GM11168 (cell line): ENCODE results near the gene PWP1.
"Not testable (repeated sequence)": the region's sequence is repeated elsewhere in the genome, so short reads cannot be mapped to it uniquely, and the experiment has no call there.

Source experiments
- in situ Hi-C: fragments of 300-500 bp; cut with MboI; formaldehyde crosslinking; loops from one replicate; pipeline ENCODE4 v1.12.0; 2022; ENCODE audit warnings: low sequenced_read_pairs; ENCODE audit not compliant: unreplicated experiment

Gene PWP1

DNA sequence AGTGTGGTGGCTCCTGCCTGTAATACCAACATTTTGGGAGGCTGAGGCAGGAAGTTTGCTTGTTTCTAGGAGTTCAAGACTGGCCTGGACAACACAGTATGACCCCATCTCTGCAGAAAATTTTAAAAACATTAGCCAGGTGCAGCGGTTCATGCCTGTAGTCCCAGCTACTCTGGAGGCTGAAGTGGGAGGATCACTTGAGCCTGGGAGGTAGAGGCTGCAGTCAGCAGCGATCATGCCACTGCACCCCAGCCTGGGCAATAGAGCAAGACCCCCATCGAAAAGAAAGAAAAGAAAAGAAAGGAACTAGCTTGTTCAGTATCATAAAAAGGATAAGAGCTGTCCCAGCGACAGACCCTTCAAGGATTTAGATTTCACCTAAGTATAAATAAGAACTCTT is 18.1 kb upstream of the PWP1 start:
- in situ Hi-C loops, result no loop called here

DNA sequence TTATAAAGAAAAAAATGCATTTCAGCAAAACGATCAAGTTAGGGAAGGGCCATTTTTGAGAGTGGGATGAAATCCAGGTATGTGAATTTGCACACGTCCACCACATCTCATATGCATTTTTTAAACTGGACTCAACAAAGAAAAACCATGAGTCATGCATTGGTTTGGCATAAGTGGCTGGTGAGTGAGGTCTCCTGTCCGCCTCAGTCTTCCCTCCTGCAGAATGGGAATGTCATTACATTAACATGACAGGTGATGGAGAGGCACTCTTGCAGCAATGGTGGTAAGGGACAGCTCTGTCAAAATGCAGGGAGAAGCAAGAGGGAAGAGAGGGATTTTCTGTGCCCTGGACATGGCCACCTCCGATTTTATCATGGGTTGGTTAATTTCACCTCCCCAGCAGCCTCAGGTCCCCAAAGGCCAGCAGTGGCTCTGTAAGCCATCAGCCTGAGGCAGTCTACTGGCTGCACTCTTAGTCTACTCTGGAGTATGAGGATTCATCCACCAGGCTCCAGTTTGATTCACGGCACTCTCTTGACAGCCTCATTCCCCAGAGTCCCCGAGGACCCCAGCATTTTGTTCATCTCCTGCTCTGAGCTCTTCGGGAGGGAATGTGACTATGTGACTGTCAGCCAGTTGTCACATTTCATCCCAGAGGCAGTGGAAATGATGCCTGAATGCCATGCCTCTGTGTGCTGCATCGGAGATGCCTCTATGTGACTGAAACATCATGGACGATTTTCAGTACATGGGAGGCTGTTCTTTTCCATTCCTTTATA is 17.1 kb upstream of the PWP1 start:
- in situ Hi-C loops, result no loop called here

GRCh38 chr12:107669946-107670345 is 15.7 kb upstream of the PWP1 start:
- in situ Hi-C loops, result no loop called here

DNA sequence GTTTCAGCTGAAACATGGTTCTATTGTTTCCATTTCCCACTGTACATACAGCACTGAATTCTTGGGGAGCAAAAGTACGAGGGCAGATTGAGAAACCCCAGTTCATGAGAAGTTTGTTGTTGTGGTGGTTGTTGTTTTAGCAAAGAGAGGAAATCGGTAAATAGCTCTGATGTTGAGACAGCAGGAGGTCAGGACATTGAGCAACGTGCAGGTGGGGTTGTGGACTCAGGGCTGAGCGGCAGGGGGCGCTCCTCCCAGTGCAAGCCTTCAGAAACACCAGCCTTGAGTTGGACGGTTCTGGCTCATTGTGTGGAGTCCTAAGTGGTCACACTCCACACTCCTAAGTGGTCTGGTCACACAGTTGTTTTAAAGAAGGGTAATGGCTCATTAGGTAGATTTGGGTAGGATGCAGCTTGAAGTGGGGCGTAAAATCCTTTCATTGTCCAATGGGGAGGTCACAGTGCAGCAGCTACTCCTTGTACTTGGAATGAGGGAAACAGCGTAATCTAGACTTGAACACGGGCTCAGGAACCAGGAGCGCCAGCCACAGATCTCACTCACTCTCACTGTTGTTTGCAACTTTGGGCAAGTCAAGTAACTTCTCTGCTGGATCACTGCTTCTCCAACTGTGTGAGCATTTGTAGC is 14.5 kb upstream of the PWP1 start:
- in situ Hi-C loops, result no loop called here

- in situ Hi-C loops, result loop anchor here (5.0 kb wide), 1 partner anchor 210 kb away; no protein-coding TSS in a partner anchor
Observed at GRCh38 chr12:107677671-107678070, 7.9 kb upstream of the PWP1 start.

GRCh38 chr12:107679336-107679735 is 6.3 kb upstream of the PWP1 start:
- in situ Hi-C loops, result loop anchor here (5.0 kb wide), 1 partner anchor 208 kb away; no protein-coding TSS in a partner anchor

DNA sequence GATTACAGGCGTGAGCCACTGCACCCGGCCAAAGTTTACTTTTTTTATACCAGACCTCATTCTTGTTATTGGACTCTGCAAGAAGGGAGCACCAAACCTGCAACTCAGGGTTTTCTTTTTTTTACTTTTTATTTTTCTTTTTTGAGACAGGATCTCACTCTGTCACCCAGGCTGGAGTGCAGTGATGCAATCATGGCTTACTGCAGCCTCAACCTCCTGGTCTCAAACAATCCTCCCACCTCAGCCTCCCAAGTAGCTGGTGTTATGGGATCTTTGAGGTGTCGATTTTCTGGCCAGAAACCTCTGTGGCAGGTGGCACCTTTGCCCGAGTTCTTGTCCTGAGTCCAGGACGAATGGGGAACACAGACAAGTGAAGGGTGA is 4.2 kb upstream of the PWP1 start:
- in situ Hi-C loops, result no loop called here

DNA sequence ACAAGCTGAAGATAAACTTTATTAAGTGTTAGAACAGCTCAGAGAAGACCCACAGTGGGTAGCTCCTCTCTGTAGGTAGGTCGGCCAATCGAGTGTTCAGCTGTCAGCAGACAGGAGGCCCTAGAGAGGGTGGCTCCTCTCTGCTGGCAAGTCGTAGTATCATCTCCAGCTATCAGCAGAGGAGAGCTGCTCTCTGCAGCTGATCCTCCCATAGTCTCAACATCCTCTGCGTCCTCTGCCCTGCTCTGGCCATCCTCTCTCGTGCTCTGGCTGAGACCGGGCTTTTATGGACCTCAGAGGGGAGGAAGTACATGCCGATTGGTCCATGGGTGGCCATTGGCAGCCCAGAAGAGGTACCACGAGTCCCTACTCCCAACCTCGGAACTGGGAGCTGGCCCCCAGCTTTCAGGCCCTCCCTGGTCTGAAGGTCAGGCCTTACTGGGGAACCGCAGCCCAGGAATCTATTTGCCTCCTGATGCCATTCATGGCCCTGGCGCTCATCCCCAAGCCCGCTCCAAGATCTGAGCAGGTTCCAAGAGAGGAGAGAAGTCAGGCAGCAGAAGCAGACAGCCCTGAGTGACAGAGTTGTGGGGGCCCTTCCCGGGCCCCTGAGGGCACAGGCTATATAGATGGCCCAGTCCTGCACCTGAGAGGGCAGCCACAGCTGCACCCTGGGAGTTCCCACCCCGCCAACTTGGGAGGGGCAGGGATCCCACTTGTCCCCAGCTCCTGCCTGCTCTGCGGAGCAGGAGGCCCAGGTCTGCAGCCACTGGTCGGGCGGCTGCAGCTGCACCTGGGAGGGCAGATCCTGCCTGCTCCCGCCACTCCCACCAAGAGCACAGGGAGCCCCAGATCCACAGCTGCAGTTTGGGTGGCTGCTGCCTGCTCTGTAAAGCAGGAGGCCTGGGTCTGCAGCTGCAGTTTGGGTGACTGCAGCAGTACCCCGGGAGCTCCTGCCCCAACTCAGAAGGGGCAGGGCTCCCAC is 3.5 kb upstream of the PWP1 start:
- in situ Hi-C loops, result no loop called here

DNA sequence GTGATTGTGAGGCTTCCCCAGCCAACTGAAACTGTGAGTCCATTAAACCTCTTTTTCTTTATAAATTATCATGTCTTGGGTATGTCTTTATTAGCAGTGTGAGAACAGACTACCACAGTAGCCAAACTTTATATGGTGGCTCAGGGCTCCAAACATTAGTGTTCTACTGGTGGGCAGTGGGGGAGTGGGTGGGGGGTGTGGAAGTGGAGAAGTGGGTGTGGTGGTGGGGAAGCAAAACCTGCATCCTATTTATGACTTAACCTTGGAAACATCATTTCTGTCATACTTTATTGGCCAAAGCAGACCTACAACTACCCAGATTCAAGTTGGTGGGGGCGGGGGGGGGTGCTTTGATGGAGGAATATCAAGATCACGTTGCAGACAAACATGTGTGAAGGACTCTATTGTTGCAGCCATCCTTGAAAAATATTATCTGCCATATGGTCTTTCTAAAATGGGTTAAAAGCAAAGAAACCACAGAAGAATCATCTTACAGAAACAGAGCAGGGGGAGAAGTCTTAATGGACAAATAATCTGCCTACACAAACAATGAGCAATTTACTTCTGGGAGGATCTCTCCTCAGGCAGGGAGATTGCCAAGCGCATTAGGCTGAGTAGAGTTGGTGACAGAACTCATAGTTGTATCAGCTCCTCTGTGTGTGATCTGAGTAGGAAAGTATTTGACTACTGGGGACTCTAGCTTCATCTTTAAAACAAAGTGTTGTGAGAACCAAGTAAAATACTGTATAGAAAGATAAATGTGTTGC is 1.4 kb upstream of the PWP1 start:
- in situ Hi-C loops, result no loop called here

DNA sequence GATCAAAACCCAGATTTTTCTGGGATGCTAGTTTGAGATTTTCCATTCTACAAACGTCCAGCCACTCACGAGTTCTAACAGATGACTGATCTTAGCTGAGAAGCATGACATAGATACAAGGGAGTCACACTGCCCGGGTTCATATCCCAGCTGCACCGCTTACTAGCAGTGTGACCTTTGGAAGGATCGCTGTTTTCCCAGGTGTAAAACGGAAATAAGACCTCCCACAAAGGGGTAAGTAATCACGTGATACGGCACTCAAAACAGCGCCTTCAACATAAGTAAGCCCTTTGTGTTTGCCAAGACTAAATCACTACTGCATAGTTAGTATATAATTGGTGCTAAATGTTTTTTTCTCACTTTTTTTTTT is 624 bp upstream of the PWP1 start:
- in situ Hi-C loops, result no loop called here

DNA sequence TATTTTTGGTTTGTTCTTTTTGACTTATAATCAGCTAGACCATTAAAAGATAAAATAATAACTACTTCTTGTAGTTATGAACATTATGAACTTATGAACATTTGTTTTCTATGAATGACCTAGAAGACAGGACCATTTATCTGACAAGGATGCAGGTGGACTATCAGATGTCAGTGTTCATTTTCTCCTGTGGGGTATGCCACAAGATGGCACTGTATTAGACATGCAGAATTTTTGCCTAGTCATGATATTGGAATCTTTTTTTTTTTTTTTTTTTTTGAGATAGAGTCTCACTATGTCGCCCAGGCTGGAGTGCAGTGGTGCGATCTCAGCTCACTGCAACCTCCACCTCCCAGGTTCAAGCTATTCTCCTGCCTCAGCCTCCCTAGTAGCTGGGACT is 10.2 kb downstream of the PWP1 start:
- in situ Hi-C loops, result not testable (repeated sequence)

DNA sequence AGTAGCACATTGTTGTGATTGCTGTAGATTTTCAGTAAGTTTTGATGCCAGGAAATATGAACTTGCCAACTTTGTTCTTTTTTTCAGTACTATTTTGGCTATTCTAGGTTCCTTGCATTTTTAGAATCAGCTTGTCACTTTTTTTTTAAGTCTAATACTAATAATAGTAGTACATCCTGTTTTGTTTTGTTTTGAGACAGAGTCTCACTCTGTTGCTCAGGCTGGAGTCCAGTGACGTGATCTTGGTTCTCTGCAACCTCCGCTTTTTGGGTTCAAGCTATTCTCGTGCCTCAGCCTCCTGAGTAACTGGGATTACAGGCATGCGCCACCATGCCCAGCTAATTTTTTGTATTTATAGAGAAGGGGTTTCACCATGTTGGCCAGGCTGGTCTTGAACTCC is 16.5 kb downstream of the PWP1 start:
- in situ Hi-C loops, result no loop called here

- in situ Hi-C loops, result no loop called here
Observed at GRCh38 chr12:107704041-107704440, 18.4 kb downstream of the PWP1 start.

DNA sequence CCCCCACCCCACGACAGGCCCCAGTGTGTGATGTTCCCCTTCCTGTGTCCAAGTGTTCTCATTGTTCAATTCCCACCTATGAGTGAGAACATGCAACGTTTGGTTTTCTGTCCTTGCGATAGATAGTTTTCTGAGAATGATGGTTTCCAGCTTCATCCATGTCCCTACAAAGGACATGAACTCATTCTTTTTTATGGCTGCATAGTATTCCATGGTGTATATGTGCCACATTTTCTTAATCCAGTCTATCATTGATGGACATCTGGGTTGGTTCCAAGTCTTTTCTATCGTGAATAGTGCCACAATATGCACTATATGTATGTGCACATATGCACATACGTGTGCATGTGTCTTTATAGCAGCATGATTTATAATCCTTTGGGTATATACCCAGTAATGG is 19.9 kb downstream of the PWP1 start:
- in situ Hi-C loops, result not testable (repeated sequence)

DNA sequence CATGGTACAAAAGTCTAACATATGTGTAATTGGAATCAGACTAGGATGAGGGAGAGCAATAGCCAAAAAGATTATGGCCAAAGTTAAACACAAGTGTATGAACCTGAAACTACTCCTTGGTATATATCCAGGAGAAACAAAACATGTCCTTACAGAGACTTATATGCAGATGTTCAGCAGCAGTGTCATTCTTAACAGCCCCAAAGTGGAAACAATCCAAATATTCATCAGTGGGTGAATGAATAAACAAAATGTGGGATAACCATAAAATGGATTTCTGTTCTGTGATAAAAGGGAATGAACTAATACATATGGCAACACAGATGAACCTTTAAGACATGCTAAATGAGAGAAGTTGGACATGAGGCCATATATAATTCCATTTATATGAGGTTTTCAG is 30.2 kb downstream of the PWP1 start:
- in situ Hi-C loops, result no loop called here

- in situ Hi-C loops, result no loop called here
Observed at GRCh38 chr12:107718606-107719005, 33.0 kb downstream of the PWP1 start.

- in situ Hi-C loops, result not testable (repeated sequence)
Observed at GRCh38 chr12:107727327-107727726, 41.7 kb downstream of the PWP1 start.

DNA sequence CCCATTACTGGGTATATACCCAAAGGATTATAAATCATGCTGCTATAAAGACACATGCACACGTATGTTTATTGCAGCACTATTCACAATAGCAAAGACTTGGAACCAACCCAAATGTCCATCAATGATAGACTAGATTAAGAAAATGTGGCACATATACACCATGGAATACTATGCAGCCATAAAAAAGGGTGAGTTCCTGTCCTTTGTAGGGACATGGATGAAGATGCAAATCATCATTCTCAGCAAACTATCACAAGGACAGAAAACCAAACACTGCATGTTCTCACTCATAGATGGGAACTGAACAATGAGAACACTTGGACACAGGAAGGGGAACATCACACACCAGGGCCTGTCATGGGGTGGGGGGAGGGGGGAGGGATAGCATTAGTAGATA is 42.1 kb downstream of the PWP1 start:
- in situ Hi-C loops, result not testable (repeated sequence)

DNA sequence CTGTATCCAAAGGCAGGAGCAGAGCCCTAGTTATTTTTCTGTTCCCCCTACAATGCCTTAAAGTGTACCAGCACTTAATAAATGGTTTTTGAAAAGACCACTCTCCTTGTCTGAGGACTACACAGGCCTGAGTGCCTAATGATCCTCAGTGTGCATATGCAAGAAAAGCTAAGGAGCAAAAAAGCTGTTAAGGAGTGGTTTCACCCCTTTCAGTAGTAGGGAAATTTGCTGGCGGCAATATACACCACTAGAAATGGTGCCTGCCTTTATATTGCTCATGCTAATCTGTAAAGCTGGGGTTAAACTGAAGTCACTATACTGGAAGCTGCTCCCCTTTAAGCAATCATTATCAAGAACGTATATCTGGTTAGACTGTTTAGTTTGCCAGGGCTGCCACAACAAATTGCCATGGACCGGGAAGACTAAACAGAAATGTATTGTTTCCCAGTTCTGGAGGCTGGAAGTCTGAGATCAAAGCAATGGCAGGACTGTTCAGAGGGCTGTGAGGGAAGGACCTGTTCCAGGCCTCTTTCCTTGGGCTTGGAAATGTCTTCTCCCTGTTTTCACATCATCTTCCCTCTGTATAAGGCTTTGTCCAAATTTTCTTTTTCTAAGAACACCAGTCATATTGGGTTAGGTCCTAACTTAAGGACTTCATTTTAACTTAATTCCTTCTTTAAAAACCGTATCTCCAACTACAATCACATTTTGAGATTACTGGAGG is 45.2 kb downstream of the PWP1 start:
- in situ Hi-C loops, result no loop called here
